ENCODE measurements around the gene SYT15.

DNA sequence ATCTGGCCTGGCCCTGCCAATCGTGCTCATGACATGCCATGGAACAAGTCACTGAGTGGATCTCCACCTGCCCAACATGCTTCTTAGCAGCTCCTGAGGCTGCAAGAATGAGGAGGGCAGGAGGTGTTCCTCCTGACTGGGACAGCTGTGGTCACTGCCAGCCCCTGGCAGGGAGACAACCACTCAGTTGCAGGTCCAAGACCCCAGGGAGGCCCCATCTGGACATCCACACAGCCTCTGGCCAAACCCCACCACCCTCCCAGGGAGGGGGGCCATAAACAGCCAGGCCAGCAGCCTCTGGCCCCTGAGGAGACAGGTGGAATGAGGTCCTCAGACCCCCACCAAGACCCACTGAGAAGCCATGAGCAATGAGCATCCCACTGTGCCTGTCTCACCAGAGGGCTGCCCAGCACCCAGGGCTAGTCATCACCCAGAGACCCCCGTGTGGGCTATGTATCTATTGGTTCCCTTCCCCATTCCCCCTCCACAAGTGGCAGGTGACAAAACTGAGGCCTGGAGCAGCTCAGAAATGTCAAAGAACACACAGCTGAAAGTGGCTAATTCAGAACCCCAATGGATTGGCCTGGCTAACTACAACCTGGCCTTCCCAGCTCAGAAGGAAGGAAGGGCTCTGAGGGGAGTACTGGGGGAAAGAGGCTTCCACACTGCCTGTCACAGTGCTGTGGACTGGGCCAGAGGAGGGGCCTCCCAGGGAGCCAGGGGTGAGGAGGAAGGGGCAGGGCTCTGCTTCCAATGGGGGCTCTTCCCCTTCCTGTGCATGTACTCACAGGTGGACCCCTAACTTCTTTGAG, 25.5 kb upstream of the SYT15 start:
- no peak for TF ChIP-seq CTCF (IDR thresholded peaks at IDR 0.05)
- TF ChIP-seq POLR2A (IDR thresholded peaks at IDR 0.05), result no peak

Data from Peyer's patch (tissue), 4 donors.